ENCODE data around the gene CHRND. TPM values are rescaled to one million over a fixed set of nuclear protein-coding genes. Genes with fewer than 3 reads are reported as not detected.

Gene CHRND
- total RNA-seq, 2 experiments from 2014 or later = not detected

DNA sequence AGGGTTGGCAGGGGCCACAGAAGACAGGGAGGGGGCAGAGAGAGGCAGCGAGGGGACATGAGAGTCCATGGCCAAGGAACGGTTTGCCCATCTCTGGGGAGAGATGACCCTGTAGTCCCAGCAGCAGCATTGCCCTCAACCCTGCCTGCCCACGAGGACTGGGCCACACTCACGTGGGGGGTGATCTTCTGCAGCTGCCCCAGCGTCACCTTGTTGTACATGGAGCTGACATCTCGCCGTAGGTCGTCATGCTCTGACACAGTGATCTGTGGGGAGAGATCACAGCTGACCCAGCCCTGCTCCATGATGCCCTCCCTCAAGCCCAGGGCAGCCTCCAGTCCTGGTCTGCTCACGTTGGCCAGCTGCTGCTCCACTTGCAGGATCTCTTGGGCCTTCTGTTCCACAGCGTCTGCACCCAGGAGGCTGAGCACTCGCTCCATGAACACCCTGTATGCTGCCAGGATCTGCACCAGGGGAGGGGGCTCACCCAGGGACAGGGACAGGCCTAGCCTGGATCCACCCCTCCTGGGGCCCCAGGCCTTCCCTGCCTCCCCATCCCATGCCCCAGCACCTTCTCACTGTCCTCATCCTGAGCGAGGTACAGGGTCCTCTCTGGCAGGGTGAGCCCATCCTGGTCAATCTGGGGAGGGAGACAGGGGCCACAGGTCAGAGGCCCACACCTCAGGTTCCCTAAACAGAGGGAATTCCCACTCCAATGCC is 41.2 kb upstream of the CHRND start:
- Mint-ChIP-seq H3K36me3 (ENCODE audit: low read depth) (no peaks in the 10 kb centered on the region), H3K9me3 (no peaks in the 10 kb centered on the region), H3K4me1 (peaks cover 8% of the 10 kb centered on the region), H3K27me3 (peaks cover 40% of the 10 kb centered on the region), H3K27ac (no peak overlapping the region), H3K4me3 (no peak overlapping the region)
- POLR2A ChIA-PET = no interaction called here
- CTCF ChIA-PET = no interaction called here
- no peak for DNase-seq

DNA sequence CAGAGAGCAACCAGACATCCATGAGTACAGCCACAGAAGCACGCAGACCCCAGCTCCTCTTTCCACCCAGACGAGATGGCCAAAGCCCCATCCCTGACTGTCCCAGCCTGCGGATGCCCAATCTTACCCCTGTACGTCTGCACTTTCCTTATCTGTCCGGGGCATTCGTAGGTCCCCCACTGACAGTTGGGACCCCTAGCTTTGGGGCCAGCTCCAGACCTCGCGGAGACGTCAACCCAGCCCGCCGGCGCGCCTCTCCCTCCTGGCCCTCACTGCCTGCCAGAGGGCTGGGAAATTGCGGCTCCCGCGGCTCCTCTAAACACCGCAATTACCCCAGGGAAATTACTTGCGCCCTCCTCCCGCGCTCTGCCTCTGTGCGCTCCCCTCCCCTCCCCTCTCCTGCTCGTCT is 40.6 kb upstream of the CHRND start:
- no peak for DNase-seq
- Mint-ChIP-seq H3K36me3 (ENCODE audit: low read depth) (no peaks in the 10 kb centered on the region), H3K9me3 (no peaks in the 10 kb centered on the region), H3K4me1 (peaks cover 8% of the 10 kb centered on the region), H3K27me3 (peaks cover 42% of the 10 kb centered on the region), H3K4me3 (no peak overlapping the region), H3K27ac (no peak overlapping the region)
- ChIA-PET CTCF (no interaction called here), POLR2A (no interaction called here)

DNA sequence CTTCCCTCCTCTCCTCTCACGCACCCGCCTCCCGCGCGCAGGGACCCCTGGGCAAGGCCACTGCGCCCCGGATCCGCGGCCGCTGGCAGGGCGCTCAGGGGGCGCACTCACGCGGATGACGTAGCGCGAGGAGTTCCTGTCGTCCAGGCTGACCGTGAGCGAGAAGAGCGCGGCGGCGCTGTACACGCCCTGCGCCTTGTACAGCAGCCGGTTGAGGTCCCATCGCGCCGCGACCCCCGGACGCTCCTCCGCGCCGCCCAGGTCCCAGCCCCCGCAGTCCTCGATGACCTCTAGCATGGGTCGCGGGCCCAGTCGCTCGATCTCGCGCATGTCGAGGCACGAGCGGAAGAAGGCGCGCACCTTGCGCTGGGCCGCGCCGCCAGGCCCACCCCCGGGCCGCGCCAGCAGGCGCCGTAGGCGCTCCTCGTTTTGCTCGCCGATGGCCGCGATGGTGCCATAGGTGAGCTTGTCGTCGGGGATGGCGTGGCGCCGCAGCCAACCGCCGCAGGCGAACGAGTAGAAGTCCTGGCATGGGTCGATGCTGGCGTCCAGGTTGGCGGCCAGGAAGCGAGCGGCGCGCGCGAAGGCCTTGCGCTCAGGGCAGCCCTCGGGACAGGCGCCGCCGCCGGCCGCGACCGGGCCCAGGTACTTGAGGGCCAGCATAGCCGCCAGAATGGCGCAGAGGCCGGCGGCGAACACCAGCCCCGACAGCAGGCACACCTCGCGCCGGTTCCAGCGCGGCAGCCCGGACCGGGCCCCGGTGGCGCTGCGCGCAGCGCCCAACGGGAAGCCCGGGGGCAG is 40.0 kb upstream of the CHRND start:
- no peak for DNase-seq
- ChIA-PET CTCF (no interaction called here), POLR2A (no interaction called here)
- Mint-ChIP-seq H3K9me3 (no peaks in the 10 kb centered on the region), H3K27me3 (peaks cover 42% of the 10 kb centered on the region), H3K36me3 (ENCODE audit: low read depth) (no peaks in the 10 kb centered on the region), H3K27ac (no peak overlapping the region), H3K4me3 (no peak overlapping the region), H3K4me1 (peaks cover 8% of the 10 kb centered on the region)

- Mint-ChIP-seq H3K4me1 (peaks cover 8% of the 10 kb centered on the region), H3K36me3 (ENCODE audit: low read depth) (no peaks in the 10 kb centered on the region), H3K4me3 (no peak overlapping the region), H3K9me3 (no peaks in the 10 kb centered on the region), H3K27ac (no peak overlapping the region), H3K27me3 (peaks cover 45% of the 10 kb centered on the region)
- ChIA-PET CTCF (no interaction called here), POLR2A (no interaction called here)
- no peak for DNase-seq
Measured at GRCh38 chr2:232486558-232487384, 39.2 kb upstream of the CHRND start.

GRCh38 chr2:232487385-232488096 is 38.4 kb upstream of the CHRND start, which contains the start of gene ECEL1:
TSS of gene ECEL1 (minus strand) at chr2:232487834. CDS start at chr2:232486653, 1,181 bp downstream.
- peaks cover 8% of the 10 kb centered on the region for H3K4me1 Mint-ChIP-seq
- peaks cover 45% of the 10 kb centered on the region for H3K27me3 Mint-ChIP-seq
- no peak for DNase-seq
- ChIA-PET CTCF (no interaction called here), POLR2A (no interaction called here)
- no peaks in the 10 kb centered on the region for H3K9me3 Mint-ChIP-seq
- H3K4me3 Mint-ChIP-seq = no peak within 1 kb of the TSS
- H3K27ac Mint-ChIP-seq = no peak within 1 kb of the TSS
- H3K36me3 Mint-ChIP-seq (ENCODE audit: low read depth) = no peaks in the 10 kb centered on the region

- Mint-ChIP-seq H3K4me3 (no peak overlapping the region), H3K27ac (no peak overlapping the region), H3K36me3 (ENCODE audit: low read depth) (no peaks in the 10 kb centered on the region), H3K4me1 (peaks cover 8% of the 10 kb centered on the region), H3K27me3 (peaks cover 45% of the 10 kb centered on the region), H3K9me3 (no peaks in the 10 kb centered on the region)
- DNase-seq = no peak
- ChIA-PET CTCF (no interaction called here), POLR2A (no interaction called here)
Measured at GRCh38 chr2:232488097-232488711, 37.8 kb upstream of the CHRND start.

GRCh38 chr2:232488721-232489300 is 37.1 kb upstream of the CHRND start:
- POLR2A ChIA-PET = no interaction called here
- Mint-ChIP-seq H3K4me3 (no peak overlapping the region), H3K27ac (no peak overlapping the region), H3K36me3 (ENCODE audit: low read depth) (no peaks in the 10 kb centered on the region), H3K9me3 (no peaks in the 10 kb centered on the region), H3K4me1 (peaks cover 8% of the 10 kb centered on the region), H3K27me3 (peaks cover 46% of the 10 kb centered on the region)
- CTCF ChIA-PET = no interaction called here
- DNase-seq = no peak

GRCh38 chr2:232489516-232490220 is 36.3 kb upstream of the CHRND start:
- H3K4me1 Mint-ChIP-seq = peaks cover 8% of the 10 kb centered on the region
- no peaks in the 10 kb centered on the region for H3K9me3 Mint-ChIP-seq
- H3K36me3 Mint-ChIP-seq (ENCODE audit: low read depth) = no peaks in the 10 kb centered on the region
- peaks cover 38% of the 10 kb centered on the region for H3K27me3 Mint-ChIP-seq
- H3K4me3 Mint-ChIP-seq = no peak overlapping the region
- H3K27ac Mint-ChIP-seq = no peak overlapping the region
- ChIA-PET CTCF (no interaction called here), POLR2A (no interaction called here)
- DNase-seq = no peak

- ChIA-PET CTCF (no interaction called here), POLR2A (no interaction called here)
- Mint-ChIP-seq H3K4me1 (peaks cover 3% of the 10 kb centered on the region), H3K36me3 (ENCODE audit: low read depth) (no peaks in the 10 kb centered on the region), H3K27me3 (peaks cover 30% of the 10 kb centered on the region), H3K4me3 (no peak overlapping the region), H3K9me3 (no peaks in the 10 kb centered on the region), H3K27ac (no peak overlapping the region)
- no peak for DNase-seq
Measured at GRCh38 chr2:232490221-232491138, 35.5 kb upstream of the CHRND start.

DNA sequence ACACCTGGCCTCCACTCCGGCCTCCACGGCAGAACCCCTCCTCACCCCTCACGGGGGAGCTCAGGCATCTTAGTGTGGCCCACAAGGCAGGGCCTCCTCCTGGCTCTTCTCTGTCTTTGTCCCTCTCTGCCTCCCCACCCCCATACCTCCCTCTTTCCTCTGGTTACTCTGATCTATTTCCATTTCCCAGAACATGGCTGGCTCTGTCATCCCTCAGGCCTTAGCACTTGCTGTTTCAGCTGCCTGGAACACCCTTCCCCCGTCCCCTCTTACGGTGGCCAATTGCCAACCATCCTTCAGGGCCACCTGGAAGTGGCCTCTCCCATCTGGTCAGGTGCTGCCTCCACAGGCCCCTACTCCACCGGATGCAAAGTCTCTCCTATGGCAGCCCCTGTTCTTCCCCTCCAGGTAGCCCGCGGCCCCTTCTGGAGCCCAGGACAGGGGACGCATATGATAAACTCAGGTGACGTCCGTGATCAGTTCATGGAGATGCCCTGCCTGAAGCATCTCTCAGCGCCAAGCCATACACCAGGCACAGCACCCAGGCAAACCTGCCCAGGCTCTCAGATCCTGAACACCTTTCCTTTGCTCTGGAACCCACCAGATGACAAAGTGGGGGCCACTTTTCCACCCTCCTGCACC is 34.7 kb upstream of the CHRND start:
- Mint-ChIP-seq H3K4me1 (peaks cover 3% of the 10 kb centered on the region), H3K4me3 (no peak overlapping the region), H3K9me3 (no peaks in the 10 kb centered on the region), H3K27me3 (peaks cover 28% of the 10 kb centered on the region), H3K36me3 (ENCODE audit: low read depth) (no peaks in the 10 kb centered on the region), H3K27ac (no peak overlapping the region)
- POLR2A ChIA-PET = no interaction called here
- CTCF ChIA-PET = no interaction called here
- DNase-seq = no peak

- Mint-ChIP-seq H3K4me3 (no peak overlapping the region), H3K9me3 (no peaks in the 10 kb centered on the region), H3K36me3 (ENCODE audit: low read depth) (no peaks in the 10 kb centered on the region), H3K4me1 (peaks cover 3% of the 10 kb centered on the region), H3K27ac (no peak overlapping the region), H3K27me3 (peaks cover 23% of the 10 kb centered on the region)
- ChIA-PET CTCF (no interaction called here), POLR2A (no interaction called here)
- no peak for DNase-seq
Measured at GRCh38 chr2:232492236-232492848, 33.6 kb upstream of the CHRND start.
